Dendritic cell treated with granulocyte-macrophage colony-stimulating factor and Interleukin-4, amounts not matched to agents 40 ng/mL and 50 ng/mL, for 4 days (primary cell): ENCODE measurements around the gene FKBP11.

Experiments used
- H3K27ac Mint-ChIP-seq: one replicate; pipeline ENCODE4 v1.8.0; 2022; ENCODE audit warnings: mild to moderate bottlenecking, mixed read lengths
- H3K27me3 Mint-ChIP-seq: one replicate; pipeline ENCODE4 v1.8.0; 2022; ENCODE audit warnings: mild to moderate bottlenecking, mixed read lengths
- H3K36me3 Mint-ChIP-seq: one replicate; pipeline ENCODE4 v1.8.0; 2022; ENCODE audit warnings: low read depth, mixed read lengths
- H3K4me1 Mint-ChIP-seq: one replicate; pipeline ENCODE4 v1.8.0; 2022; ENCODE audit warnings: low read depth, mixed read lengths
- H3K4me3 Mint-ChIP-seq: one replicate; pipeline ENCODE4 v1.8.0; 2022; ENCODE audit warnings: mild to moderate bottlenecking, moderate library complexity, mixed read lengths
- H3K9me3 Mint-ChIP-seq: one replicate; pipeline ENCODE4 v1.8.0; 2022; ENCODE audit warnings: mixed read lengths
- intact Hi-C: fragments of 100-400 bp; cut with micrococcal nuclease; formaldehyde crosslinking; loops from one replicate; pipeline ENCODE4 v1.15.0; 2022

The FKBP11 gene

GRCh38 chr12:48925304-48926011 is at the start of gene FKBP11:
Gene FKBP11 (minus strand): TSS chr12:48925492. CDS start chr12:48925428, 64 bp downstream.
- Mint-ChIP-seq H3K27me3 (no peaks in the 10 kb centered on the region), H3K4me1 (peaks cover 9% of the 10 kb centered on the region), H3K9me3 (no peaks in the 10 kb centered on the region), H3K36me3 (peaks cover 74% of the 10 kb centered on the region), H3K4me3 (peak within 1 kb of the TSS; percentile 87), H3K27ac (peak within 1 kb of the TSS; percentile 61)
- intact Hi-C loops = no loop called here

- H3K27ac Mint-ChIP-seq = no peak overlapping the region
- intact Hi-C loops = no loop called here
- no peak overlapping the region for H3K4me3 Mint-ChIP-seq
- H3K4me1 Mint-ChIP-seq = peaks cover 64% of the 10 kb centered on the region
- no peaks in the 10 kb centered on the region for H3K36me3 Mint-ChIP-seq
- H3K27me3 Mint-ChIP-seq = peaks cover 97% of the 10 kb centered on the region
- no peaks in the 10 kb centered on the region for H3K9me3 Mint-ChIP-seq
These were observed 48.8 kb upstream of the FKBP11 start for GRCh38 chr12:48973941-48974673.

DNA sequence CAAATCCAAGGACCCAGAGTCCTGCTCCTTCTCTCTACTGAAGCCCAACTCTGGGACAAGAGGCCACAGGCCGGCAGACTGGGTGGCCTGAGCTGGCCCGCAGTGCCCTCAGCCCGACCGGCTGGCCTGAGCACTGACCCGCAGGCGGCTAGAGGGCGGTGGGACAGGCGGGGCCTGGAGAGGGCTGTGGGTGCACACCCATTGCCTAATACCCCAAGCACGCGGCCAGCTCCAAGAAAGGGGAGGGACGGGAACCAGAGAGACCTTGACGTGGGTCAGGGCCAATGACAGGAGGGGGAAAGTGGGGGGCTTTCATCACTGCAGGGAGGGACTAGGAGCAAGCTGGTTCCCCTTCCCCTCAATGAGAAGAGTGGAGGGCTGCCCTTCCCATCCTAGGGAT is 48.2 kb upstream of the FKBP11 start:
- H3K36me3 Mint-ChIP-seq = no peaks in the 10 kb centered on the region
- H3K27me3 Mint-ChIP-seq = peaks cover 96% of the 10 kb centered on the region
- no peak overlapping the region for H3K27ac Mint-ChIP-seq
- H3K9me3 Mint-ChIP-seq = no peaks in the 10 kb centered on the region
- peaks cover 62% of the 10 kb centered on the region for H3K4me1 Mint-ChIP-seq
- H3K4me3 Mint-ChIP-seq = no peak overlapping the region
- intact Hi-C loops = no loop called here

- H3K4me3 Mint-ChIP-seq = no peak overlapping the region
- peaks cover 61% of the 10 kb centered on the region for H3K4me1 Mint-ChIP-seq
- H3K9me3 Mint-ChIP-seq = no peaks in the 10 kb centered on the region
- H3K27me3 Mint-ChIP-seq = peaks cover 98% of the 10 kb centered on the region
- intact Hi-C loops = no loop called here
- H3K27ac Mint-ChIP-seq = no peak overlapping the region
- no peaks in the 10 kb centered on the region for H3K36me3 Mint-ChIP-seq
These were observed 47.7 kb upstream of the FKBP11 start for GRCh38 chr12:48972952-48973483.

GRCh38 chr12:48972213-48972951 is 47.1 kb upstream of the FKBP11 start:
- Mint-ChIP-seq H3K4me3 (no peak overlapping the region), H3K9me3 (no peaks in the 10 kb centered on the region), H3K27ac (no peak overlapping the region), H3K4me1 (peaks cover 54% of the 10 kb centered on the region), H3K36me3 (no peaks in the 10 kb centered on the region), H3K27me3 (peaks cover 94% of the 10 kb centered on the region)
- intact Hi-C loops = no loop called here

DNA sequence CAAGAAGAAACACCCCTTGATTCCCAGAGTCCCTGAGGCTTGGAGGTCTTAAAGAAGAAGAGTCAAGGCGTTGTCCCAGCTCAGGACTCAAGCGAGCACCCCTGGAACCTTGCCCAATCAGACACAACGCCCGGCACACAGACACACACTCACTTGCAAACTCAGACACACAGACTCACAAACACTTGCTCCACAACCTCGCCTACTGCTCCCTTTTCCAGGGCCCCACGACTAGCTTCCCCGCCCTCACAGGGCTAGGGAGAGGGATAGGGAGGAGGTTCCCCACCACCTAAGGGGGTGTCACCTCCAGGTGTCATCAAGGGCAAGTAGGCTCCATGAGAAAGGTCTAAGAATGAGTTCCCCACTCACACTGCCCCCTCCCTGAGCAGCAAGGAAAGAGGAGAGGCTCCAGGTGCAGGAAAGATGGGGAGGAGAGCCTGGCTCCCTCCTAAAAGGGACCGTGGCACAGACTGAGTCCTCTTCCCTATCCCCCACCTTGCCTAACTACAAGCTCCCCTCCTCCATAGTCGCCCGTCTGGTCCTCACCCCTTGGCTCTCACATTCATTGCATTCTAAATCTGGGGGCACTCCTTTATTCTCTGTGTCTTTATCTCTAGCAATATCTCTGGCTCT is 45.5 kb upstream of the FKBP11 start:
- H3K4me1 Mint-ChIP-seq = peaks cover 59% of the 10 kb centered on the region
- no peaks in the 10 kb centered on the region for H3K36me3 Mint-ChIP-seq
- H3K4me3 Mint-ChIP-seq = peak overlapping the region; percentile 22
- no peaks in the 10 kb centered on the region for H3K9me3 Mint-ChIP-seq
- intact Hi-C loops = no loop called here
- H3K27ac Mint-ChIP-seq = no peak overlapping the region
- peaks cover 82% of the 10 kb centered on the region for H3K27me3 Mint-ChIP-seq

DNA sequence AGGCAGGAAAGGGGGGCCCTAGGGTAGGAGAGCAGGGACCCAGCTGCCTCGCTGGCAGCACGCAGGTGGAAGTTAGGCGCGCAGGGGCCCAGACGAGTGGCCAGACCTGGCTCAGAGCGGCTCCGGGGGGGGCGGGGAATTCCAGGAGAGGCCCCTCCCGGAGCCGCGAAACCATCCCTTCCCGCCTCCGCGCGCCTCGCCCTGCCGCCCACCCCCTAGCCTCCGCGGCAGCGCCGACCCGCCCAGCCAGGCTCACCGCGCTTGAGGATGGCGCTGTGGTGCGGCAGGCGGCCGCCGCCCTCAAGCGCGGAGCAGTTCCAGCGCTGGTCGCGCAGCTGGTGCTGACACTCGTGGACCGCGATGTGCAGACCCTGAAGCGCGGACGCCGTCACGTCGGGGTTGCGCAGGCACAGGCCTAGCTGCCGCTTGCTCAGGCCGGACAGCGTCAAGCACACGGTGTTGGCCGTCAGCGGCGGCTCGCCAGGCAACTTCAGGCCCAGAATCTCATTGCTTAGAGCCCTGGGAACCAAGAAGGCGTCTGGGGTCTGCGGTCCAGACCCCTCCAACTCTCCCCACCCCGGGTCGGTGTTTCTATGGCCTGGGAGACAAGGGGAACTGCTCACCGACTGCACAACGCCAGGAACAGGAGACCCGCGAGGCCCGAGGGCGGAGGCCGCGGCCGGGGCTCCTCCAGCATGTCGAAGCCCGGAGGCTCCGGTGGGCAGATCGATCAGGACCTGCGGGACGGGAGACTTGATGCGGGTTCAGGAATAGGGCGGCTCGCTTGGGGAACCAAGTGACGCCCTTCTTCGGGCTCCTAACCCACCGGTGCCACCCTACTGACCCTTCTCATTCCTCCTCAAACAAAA is 44.8 kb upstream of the FKBP11 start:
- Mint-ChIP-seq H3K36me3 (no peaks in the 10 kb centered on the region), H3K9me3 (no peaks in the 10 kb centered on the region), H3K27ac (no peak overlapping the region), H3K4me1 (peaks cover 67% of the 10 kb centered on the region), H3K4me3 (peak overlapping the region; percentile 18), H3K27me3 (peaks cover 78% of the 10 kb centered on the region)
- intact Hi-C loops = no loop called here

GRCh38 chr12:48969160-48969771 is 44.0 kb upstream of the FKBP11 start:
- Mint-ChIP-seq H3K4me3 (peak overlapping the region; percentile 23), H3K4me1 (peaks cover 73% of the 10 kb centered on the region), H3K27ac (no peak overlapping the region), H3K9me3 (no peaks in the 10 kb centered on the region), H3K36me3 (no peaks in the 10 kb centered on the region), H3K27me3 (peaks cover 70% of the 10 kb centered on the region)
- intact Hi-C loops = no loop called here

- intact Hi-C loops = no loop called here
- no peak overlapping the region for H3K27ac Mint-ChIP-seq
- H3K36me3 Mint-ChIP-seq = no peaks in the 10 kb centered on the region
- no peak overlapping the region for H3K4me3 Mint-ChIP-seq
- no peaks in the 10 kb centered on the region for H3K9me3 Mint-ChIP-seq
- H3K27me3 Mint-ChIP-seq = peaks cover 62% of the 10 kb centered on the region
- peaks cover 68% of the 10 kb centered on the region for H3K4me1 Mint-ChIP-seq
These were observed 43.2 kb upstream of the FKBP11 start for GRCh38 chr12:48968467-48968866.

DNA sequence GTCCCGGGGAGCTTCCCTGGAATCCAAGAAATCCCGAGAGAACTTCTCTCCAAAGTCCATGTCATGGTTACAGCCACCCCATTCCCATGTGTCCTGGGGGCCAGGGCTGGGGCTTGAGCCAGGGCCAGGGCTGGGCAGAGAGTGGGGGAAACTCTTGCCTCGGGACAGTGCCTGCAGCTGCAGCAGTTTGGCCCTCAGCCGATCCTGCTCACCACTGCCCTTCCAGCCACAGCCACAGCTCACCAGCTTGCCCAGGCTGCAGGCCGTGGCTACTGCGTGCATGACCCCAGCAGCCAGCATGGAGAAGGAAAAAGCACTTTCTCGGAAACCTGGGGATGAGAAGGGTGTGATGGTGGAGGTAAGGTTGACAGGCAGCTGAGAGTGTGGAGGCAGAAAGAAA is 42.7 kb upstream of the FKBP11 start:
- no peaks in the 10 kb centered on the region for H3K36me3 Mint-ChIP-seq
- H3K27me3 Mint-ChIP-seq = peaks cover 58% of the 10 kb centered on the region
- H3K27ac Mint-ChIP-seq = no peak overlapping the region
- H3K9me3 Mint-ChIP-seq = no peaks in the 10 kb centered on the region
- H3K4me3 Mint-ChIP-seq = no peak overlapping the region
- intact Hi-C loops = no loop called here
- peaks cover 63% of the 10 kb centered on the region for H3K4me1 Mint-ChIP-seq

- intact Hi-C loops = no loop called here
- H3K36me3 Mint-ChIP-seq = no peaks in the 10 kb centered on the region
- peaks cover 45% of the 10 kb centered on the region for H3K27me3 Mint-ChIP-seq
- no peaks in the 10 kb centered on the region for H3K9me3 Mint-ChIP-seq
- H3K4me1 Mint-ChIP-seq = peaks cover 49% of the 10 kb centered on the region
- no peak overlapping the region for H3K27ac Mint-ChIP-seq
- no peak overlapping the region for H3K4me3 Mint-ChIP-seq
These were observed 41.0 kb upstream of the FKBP11 start for GRCh38 chr12:48966177-48966895.

GRCh38 chr12:48965298-48965838 is 40.1 kb upstream of the FKBP11 start:
- no peaks in the 10 kb centered on the region for H3K36me3 Mint-ChIP-seq
- H3K9me3 Mint-ChIP-seq = no peaks in the 10 kb centered on the region
- H3K4me3 Mint-ChIP-seq = no peak overlapping the region
- intact Hi-C loops = no loop called here
- H3K27ac Mint-ChIP-seq = no peak overlapping the region
- H3K4me1 Mint-ChIP-seq = peaks cover 39% of the 10 kb centered on the region
- H3K27me3 Mint-ChIP-seq = peaks cover 38% of the 10 kb centered on the region
